AG08396 (cell line): ENCODE measurements around the gene GIMAP7.
"Not testable (repeated sequence)": the region's sequence is repeated elsewhere in the genome, so short reads cannot be mapped to it uniquely, and the experiment has no call there.

Experiments
- DNase-seq: peaks from one replicate; pipeline ENCODE4 v3.0.0; 2012; ENCODE audit warnings: low spot score, mixed read lengths

The GIMAP7 gene

DNA sequence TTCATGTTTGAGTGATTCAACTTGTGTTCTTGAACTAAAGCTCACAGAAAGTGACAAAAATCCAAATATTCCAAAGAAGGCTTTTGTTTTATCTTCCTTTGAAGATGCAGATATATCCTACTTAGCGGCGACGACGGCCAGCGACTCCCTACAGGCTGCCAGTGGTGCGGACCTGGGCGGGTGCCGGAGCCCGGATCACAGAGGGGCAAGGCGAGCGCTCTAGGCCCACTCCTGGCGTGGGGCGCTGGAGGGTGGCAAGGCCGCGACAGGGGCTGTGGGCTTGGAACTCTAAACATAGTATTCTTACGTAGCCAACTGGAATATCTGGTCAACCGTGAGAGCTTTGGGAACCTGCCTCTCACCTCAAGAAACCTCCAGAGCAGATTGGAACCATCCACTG is 914 bp upstream of the GIMAP7 start:
- DNase-seq = no peak

DNA sequence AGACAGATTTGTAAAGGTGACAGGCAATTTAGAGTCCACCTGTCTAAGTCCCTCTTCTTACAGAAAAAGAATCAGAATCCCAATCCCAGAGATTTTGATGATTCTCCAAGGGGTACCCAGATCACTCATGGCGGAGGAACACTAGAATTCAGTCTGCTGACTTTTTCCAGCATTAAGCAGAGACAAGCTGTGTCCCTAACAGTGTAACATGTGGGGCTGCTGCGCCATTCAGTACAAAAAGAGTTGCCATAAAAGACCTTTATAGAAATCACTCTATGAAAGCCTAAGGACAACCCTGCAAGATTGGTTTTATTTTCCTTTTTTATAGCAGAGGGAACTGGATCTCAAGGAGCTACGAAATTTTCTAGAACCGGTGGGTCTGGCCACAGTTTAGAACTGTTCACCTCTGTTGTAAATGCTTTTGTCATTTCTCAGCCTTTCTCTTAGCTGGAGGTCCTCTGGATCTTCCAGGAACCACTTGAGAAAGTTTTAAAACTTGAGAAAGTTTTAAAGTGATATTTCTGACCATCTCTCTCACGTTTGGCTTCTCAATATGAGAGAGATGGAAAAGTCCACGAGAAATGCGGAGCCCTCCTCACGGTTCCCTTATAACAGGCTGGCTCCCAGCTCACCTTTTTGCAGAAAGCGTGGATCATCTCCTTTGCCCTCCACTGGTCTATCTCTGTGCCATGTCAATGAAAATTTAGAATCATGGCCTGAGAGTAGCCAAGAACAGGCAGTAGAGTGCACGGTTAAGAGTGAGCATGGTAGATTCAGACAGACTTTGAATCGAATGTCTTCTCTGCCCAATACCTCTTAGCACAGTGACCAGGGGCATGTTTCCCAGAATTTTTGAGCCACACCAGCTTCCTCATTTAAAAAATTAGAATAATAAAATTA is 826 bp downstream of the GIMAP7 start:
- DNase-seq = no peak

- DNase-seq = no peak
These were observed 2.5 kb downstream of the GIMAP7 start for GRCh38 chr7:150516956-150517745.

DNA sequence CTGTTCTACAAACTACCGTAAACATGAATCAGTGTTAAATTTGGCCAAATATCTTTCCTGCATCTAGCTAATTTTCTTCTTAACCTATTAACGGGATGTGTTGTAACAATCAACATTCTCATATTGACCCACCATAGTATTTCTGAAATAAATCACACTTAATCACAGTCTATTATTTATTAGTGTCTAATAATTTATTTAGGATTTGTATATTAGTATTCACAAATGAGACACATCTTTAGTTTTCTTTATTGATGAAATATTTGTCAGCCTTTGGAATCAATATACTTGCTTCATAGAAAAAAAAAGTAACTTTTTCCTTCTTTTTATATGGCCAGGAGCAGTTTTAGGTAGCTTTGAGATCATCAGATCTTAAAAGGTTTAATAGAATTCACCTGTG is 4.6 kb downstream of the GIMAP7 start:
- DNase-seq = no peak

DNA sequence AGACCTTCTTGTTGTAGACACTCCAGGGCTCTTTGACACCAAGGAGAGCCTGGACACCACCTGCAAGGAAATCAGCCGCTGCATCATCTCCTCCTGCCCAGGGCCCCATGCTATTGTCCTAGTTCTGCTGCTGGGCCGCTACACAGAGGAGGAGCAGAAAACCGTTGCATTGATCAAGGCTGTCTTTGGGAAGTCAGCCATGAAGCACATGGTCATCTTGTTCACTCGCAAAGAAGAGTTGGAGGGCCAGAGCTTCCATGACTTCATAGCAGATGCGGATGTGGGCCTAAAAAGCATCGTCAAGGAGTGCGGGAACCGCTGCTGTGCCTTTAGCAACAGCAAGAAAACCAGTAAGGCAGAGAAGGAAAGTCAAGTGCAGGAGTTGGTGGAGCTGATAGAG is 5.5 kb downstream of the GIMAP7 start:
- no peak for DNase-seq

GRCh38 chr7:150522931-150523330 is 8.3 kb downstream of the GIMAP7 start:
- not testable (repeated sequence) for DNase-seq

DNA sequence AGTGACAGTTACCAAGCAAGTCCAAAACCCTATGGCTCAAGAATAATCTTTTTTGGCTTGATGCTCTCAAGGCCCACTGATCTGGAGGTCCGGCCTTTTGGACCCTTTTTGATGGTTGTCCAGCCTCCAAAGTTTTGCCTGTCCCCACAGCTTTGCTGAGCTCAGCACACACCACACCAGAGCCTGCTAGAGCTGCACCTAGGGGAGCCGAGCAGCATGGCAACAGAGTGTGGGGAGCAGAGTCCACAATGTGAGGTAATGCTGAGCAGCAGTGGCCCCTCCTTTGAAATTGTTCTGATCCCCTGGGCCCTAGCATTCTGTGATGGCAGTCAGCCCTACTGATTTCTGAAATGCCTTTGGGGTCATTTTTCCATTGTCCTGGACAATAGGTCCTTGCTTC is 9.3 kb downstream of the GIMAP7 start:
- no peak for DNase-seq

DNA sequence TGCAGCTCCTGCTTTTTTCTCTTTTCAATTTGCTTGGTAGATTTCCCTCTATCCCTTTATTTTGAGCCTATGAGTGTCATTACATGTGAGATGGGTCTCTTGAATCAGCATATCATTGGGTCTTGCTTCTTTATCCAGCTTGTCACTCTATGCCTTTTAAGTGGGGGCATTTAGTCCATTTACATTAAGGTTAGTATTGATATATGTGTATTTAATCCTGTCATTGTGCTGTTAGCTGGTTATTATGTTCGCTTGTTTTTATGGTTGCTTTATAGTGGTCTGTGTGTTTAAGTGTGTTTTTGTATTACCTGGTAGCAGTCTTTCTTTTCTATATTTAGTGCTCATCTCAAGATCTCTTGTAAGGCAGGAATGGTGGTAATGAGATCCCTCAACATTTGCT is 17.0 kb downstream of the GIMAP7 start:
- no peak for DNase-seq

- DNase-seq = no peak
These were observed 23.6 kb downstream of the GIMAP7 start for GRCh38 chr7:150538259-150538658.

- no peak for DNase-seq
These were observed 38.5 kb downstream of the GIMAP7 start for GRCh38 chr7:150553163-150553562.

- DNase-seq = no peak
These were observed 42.0 kb downstream of the GIMAP7 start for GRCh38 chr7:150556521-150557138.

- DNase-seq = no peak
These were observed 45.8 kb downstream of the GIMAP7 start for GRCh38 chr7:150560486-150560885.

GRCh38 chr7:150562919-150563318 is 48.2 kb downstream of the GIMAP7 start:
- no peak for DNase-seq

DNA sequence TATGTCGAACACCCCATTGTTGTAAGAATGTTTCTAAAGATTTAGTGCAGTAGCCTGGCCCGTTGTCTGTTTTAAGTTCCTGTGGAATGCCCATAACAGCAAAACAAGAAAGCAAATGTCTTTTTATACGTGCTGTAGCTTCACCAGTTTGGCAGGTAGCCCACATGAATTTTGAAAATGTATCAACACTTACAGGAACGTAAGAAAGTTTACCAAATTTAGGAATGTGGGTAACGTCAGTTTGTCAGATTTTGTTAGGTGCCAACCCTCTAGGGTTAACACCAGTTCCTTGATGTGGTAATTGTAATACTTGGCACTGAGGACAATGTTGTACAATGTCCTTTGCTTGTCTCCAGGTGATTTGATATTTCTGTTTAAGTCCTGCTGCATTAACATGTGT is 49.3 kb downstream of the GIMAP7 start:
- DNase-seq = no peak

DNA sequence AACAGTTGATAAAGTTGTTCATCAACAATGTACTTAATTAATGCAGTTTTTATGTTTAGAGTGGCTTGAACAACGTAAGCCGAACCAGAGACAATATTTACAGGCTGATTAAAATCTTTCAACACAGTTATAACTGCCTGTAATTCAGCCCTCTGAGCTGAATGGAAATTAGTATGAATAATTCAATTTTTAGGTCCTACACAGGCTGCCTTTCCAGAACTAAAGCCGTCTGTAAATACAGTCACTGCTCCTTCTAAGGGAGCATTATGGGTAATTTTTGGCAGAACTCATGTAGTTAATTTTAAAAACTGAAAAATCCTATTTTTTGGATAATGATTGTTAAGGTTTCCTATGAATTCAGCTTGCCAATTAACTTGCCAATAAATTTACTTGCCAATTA is 49.9 kb downstream of the GIMAP7 start:
- DNase-seq = no peak

- DNase-seq = no peak
These were observed 50.6 kb downstream of the GIMAP7 start for GRCh38 chr7:150565239-150565638.

GRCh38 chr7:150566123-150566522 is 51.5 kb downstream of the GIMAP7 start:
- DNase-seq = no peak

DNA sequence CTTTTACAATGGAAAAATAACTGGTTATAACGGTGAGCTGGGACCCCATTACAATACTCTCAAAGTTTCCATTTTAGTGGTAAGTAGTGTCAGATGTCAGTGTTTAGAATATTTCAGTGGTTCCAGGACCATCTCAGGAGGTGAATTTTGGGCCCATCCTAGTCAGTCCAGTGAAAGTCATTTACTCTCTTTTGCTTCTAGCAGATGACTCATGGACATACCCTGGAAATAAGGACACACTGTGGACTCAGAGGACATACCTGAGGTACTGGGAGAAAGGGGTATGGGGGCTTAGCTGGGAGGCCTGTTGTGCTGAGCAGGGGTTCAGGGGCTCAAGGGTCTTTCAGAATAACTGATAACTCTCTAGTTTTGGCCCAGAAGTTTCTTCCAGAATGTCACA is 51.9 kb downstream of the GIMAP7 start:
- no peak for DNase-seq

- no peak for DNase-seq
These were observed 52.5 kb downstream of the GIMAP7 start, which contains the start of gene GIMAP4 for GRCh38 chr7:150567169-150567568. TSS of gene GIMAP4 (plus strand) at chr7:150567390. CDS start at chr7:150569902, 2,512 bp downstream.

- DNase-seq = no peak
These were observed 53.2 kb downstream of the GIMAP7 start for GRCh38 chr7:150567871-150568301.

- no peak for DNase-seq
These were observed 54.0 kb downstream of the GIMAP7 start for GRCh38 chr7:150568714-150569113.

GRCh38 chr7:150569245-150569955 is 54.7 kb downstream of the GIMAP7 start:
- DNase-seq = no peak
